B cell (primary cell): ENCODE results near the gene PCOLCE2. TPM values are rescaled to one million over a fixed set of nuclear protein-coding genes. Genes with fewer than 3 reads are reported as not detected.
"Not testable (repeated sequence)": the region's sequence is repeated elsewhere in the genome, so short reads cannot be mapped to it uniquely, and the experiment has no call there.

Experiments used
- ATAC-seq: fragments of 200-7000 bp; cut with Tn5 transposase; one replicate; pipeline ENCODE4 v1.10.0; 2021; ENCODE audit warnings: low read depth, mild to moderate bottlenecking, moderate number of reproducible peaks, moderate library complexity
- CTCF ChIA-PET: fragments of 350-600 bp; sonication (Branson Sonifier 250); formaldehyde crosslinking; loops from one replicate; lab custom pipeline; 2021; ENCODE audit warnings: antibody characterized with exemption, inconsistent platforms; lab: Charles Lee
- POLR2A ChIA-PET: fragments of 350-600 bp; sonication (Branson Sonifier 250); formaldehyde crosslinking; loops from one replicate; lab custom pipeline; 2021; ENCODE audit warnings: antibody characterized with exemption; lab: Charles Lee
- DNase-seq: peaks from one replicate; pipeline ENCODE4 v3.0.0; 2013
- H2AFZ ChIP-seq: 2 replicates; pipeline ENCODE4 v1.6.1; 2012; ENCODE audit warnings: mild to moderate bottlenecking, low read depth, low read length; ENCODE audit not compliant: insufficient read depth, poor library complexity, severe bottlenecking
- H3K27ac ChIP-seq, 2 donors: 1 replicate in 1 of 2; 2 replicates in 1 of 2; pipeline ENCODE4 v1.5.1; 2012 to 2013; ENCODE audit warnings: low read length in 2 of 2, mild to moderate bottlenecking in 2 of 2, moderate library complexity in 1 of 2
- H3K27me3 ChIP-seq, 4 experiments: fragments of 200-600 bp in 1 of 4; sonication (generic) in 1 of 4; replicated peaks in 1 of 4; 1 replicate in 2 of 4; 2 replicates in 2 of 4; pipeline versions ENCODE4 v1.6.1 to v1.7.0; 2013 to 2016; ENCODE audit warnings: low read length in 3 of 4, mild to moderate bottlenecking in 2 of 4, mixed read lengths in 1 of 4, moderate library complexity in 1 of 4; ENCODE audit not compliant: insufficient read depth in 4 of 4, control insufficient read depth in 3 of 4; ENCODE audit errors: control extremely low read depth in 1 of 4
- H3K36me3 ChIP-seq, 2 experiments: replicated peaks in 1 of 2; 1 replicate in 1 of 2; 2 replicates in 1 of 2; pipeline versions ENCODE4 v1.6.1 to v1.7.1; 2013; ENCODE audit warnings: low read length in 1 of 2; ENCODE audit not compliant: insufficient read depth in 2 of 2, control insufficient read depth in 1 of 2; ENCODE audit errors: control extremely low read depth in 1 of 2, extremely low read depth in 1 of 2
- H3K4me1 ChIP-seq, 2 donors: fragments of 200-600 bp in 1 of 2; sonication (generic) in 1 of 2; 1 replicate in 1 of 2; 2 replicates in 1 of 2; pipeline versions ENCODE4 v1.5.1 to v1.6.1; 2013 to 2017; ENCODE audit warnings: low read length in 2 of 2; ENCODE audit not compliant: control insufficient read depth in 2 of 2, insufficient read depth in 2 of 2
- H3K4me2 ChIP-seq: replicated peaks from 2 replicates; pipeline ENCODE3; 2012; ENCODE audit warnings: mild to moderate bottlenecking, low read depth, low read length; ENCODE audit not compliant: poor library complexity, severe bottlenecking
- H3K4me3 ChIP-seq, 5 experiments: fragments of 200-600 bp in 1 of 5; sonication (generic) in 1 of 5; 1 replicate in 3 of 5; 2 replicates in 2 of 5; pipeline versions ENCODE4 v1.5.1 to v1.7.0; 2011 to 2016; ENCODE audit warnings: low read length in 4 of 5, mild to moderate bottlenecking in 4 of 5, low read depth in 2 of 5, control low read depth in 1 of 5, moderate library complexity in 1 of 5; ENCODE audit not compliant: insufficient read depth in 1 of 5; ENCODE audit errors: control extremely low read depth in 1 of 5, extremely low read depth in 1 of 5
- H3K79me2 ChIP-seq: fragments of 200-600 bp; sonication (generic); one replicate; pipeline ENCODE4 v1.6.0; 2016; ENCODE audit warnings: low read length; ENCODE audit not compliant: control insufficient read depth, insufficient read depth
- H3K9ac ChIP-seq: fragments of 200-600 bp; sonication (generic); 2 replicates; pipeline ENCODE4 v1.6.1; 2017; ENCODE audit warnings: mild to moderate bottlenecking, low read length, moderate library complexity
- H3K9me3 ChIP-seq, 3 donors: one replicate each; pipeline versions ENCODE4 v1.6.1 to v1.7.1; 2013; ENCODE audit warnings: low read length in 2 of 3; ENCODE audit not compliant: control insufficient read depth in 2 of 3, insufficient read depth in 1 of 3; ENCODE audit errors: control extremely low read depth in 1 of 3
- H4K20me1 ChIP-seq: 2 replicates; pipeline ENCODE4 v1.6.0; 2012; ENCODE audit warnings: mild to moderate bottlenecking, low read length; ENCODE audit not compliant: insufficient read depth, control insufficient read depth, poor library complexity, severe bottlenecking
- H3K27ac Mint-ChIP-seq: one replicate; pipeline ENCODE4 v1.8.0; 2021; ENCODE audit warnings: mixed read lengths
- H3K27me3 Mint-ChIP-seq: one replicate; pipeline ENCODE4 v1.8.0; 2021; ENCODE audit warnings: mixed read lengths
- H3K4me1 Mint-ChIP-seq: one replicate; pipeline ENCODE4 v1.8.0; 2021; ENCODE audit warnings: mixed read lengths
- H3K4me3 Mint-ChIP-seq: one replicate; pipeline ENCODE4 v1.8.0; 2021; ENCODE audit warnings: mixed read lengths
- H3K9me3 Mint-ChIP-seq: one replicate; pipeline ENCODE4 v1.8.0; 2022; ENCODE audit warnings: mixed read lengths; ENCODE audit not compliant: insufficient read depth
- EZH2 ChIP-seq: IDR thresholded peaks from 2 replicates; pipeline ENCODE4 v1.6.1; 2012; ENCODE audit warnings: borderline replicate concordance, low read depth, mild to moderate bottlenecking, moderate library complexity, low read length; ENCODE audit not compliant: insufficient read depth, poor library complexity, severe bottlenecking
- WGBS: methylation state at CpG from one replicate; pipeline ENCODE4 v1.1.5; 2013; ENCODE audit warnings: missing lambda C conversion rate; ENCODE audit not compliant: insufficient coverage; 5-methylcytosine and 5-hydroxymethylcytosine counted together
- intact Hi-C: fragments of 100-400 bp; cut with micrococcal nuclease; formaldehyde crosslinking; loops from one replicate; pipeline ENCODE4 v1.10.0; 2022
- polyA plus RNA-seq: library from polyadenylated mRNA; depleted of rRNA; stranded (reverse); fragments of >200 nt; gene quantifications from 2 replicates; pipeline ENCODE4 v1.2.3, GENCODE V29; 2012
- total RNA-seq, 2 donors: library from RNA; stranded (reverse); fragments of 120-200 nt in 1 of 2; gene quantifications; 1 replicate in 1 of 2; 2 replicates in 1 of 2; pipeline versions ENCODE4 v1.2.3 to v1.2.4, GENCODE V29; 2013 to 2022
- TF ChIP-seq, protein P1 (sequence below): fragments of 200-600 bp; IDR thresholded peaks from one replicate; pipeline ENCODE4 v1.8.0; 2022; ENCODE audit warnings: antibody characterized with exemption, mild to moderate bottlenecking

Gene PCOLCE2
- total and polyA plus RNA-seq, 2 donors (not counting 1 experiment from before 2014, with no cell fraction given) = not detected

DNA sequence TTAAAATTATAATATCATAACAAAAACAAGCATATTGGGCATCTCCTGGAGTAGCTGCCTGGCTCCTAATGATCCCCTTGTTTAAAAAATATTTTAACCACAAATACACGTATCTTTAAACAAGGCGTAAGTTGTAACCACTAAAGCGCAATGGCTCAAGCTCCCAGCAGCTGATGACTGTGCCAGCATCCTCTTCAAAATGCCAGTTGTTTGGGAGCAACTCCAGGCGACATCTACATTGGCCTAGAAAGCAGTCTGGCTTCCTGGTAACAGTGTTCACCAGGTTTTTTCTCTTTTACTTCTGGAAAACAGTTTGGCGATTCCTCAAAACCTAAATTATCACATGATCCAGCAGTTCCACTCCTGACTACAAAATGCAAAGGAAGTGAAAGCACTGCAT lies 13.8 kb downstream of the PCOLCE2 start:
- Histone ChIP-seq H3K9me3 (no peaks in the 10 kb centered on the region), H3K27me3 (peaks cover 0 to 7% (median 1%) of the 10 kb centered on the region in 4 experiments), H3K27ac (no peak overlapping the region), H3K36me3 (no peaks in the 10 kb centered on the region), H3K4me3 (no peak overlapping the region), H3K4me1 (no peaks in the 10 kb centered on the region), H4K20me1 (no peaks in the 10 kb centered on the region), H3K9ac (no peak overlapping the region), H3K79me2 (no peaks in the 10 kb centered on the region), H2AFZ (no peak overlapping the region), H3K4me2 (no peak overlapping the region)
- no peaks in the 10 kb centered on the region for H3K4me1 Mint-ChIP-seq
- no peak for ATAC-seq
- H3K4me3 Mint-ChIP-seq = no peak overlapping the region
- no peak overlapping the region for H3K27ac Mint-ChIP-seq
- no peaks in the 10 kb centered on the region for H3K9me3 Mint-ChIP-seq
- CTCF ChIA-PET = no interaction called here
- 93% methylated on average over 4 of the region's 5 CpGs for WGBS
- H3K27me3 Mint-ChIP-seq = peaks cover 23% of the 10 kb centered on the region
- TF ChIP-seq, protein P1, sequence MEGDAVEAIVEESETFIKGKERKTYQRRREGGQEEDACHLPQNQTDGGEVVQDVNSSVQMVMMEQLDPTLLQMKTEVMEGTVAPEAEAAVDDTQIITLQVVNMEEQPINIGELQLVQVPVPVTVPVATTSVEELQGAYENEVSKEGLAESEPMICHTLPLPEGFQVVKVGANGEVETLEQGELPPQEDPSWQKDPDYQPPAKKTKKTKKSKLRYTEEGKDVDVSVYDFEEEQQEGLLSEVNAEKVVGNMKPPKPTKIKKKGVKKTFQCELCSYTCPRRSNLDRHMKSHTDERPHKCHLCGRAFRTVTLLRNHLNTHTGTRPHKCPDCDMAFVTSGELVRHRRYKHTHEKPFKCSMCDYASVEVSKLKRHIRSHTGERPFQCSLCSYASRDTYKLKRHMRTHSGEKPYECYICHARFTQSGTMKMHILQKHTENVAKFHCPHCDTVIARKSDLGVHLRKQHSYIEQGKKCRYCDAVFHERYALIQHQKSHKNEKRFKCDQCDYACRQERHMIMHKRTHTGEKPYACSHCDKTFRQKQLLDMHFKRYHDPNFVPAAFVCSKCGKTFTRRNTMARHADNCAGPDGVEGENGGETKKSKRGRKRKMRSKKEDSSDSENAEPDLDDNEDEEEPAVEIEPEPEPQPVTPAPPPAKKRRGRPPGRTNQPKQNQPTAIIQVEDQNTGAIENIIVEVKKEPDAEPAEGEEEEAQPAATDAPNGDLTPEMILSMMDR = no peak
- no peak for TF ChIP-seq EZH2
- intact Hi-C loops = no loop called here
- DNase-seq = no peak
- POLR2A ChIA-PET = no interaction called here

GRCh38 chr3:142868382-142868781 lies 20.5 kb downstream of the PCOLCE2 start:
- intact Hi-C loops, H3K9ac ChIP-seq, H3K9me3 ChIP-seq, H3K9me3 Mint-ChIP-seq, H4K20me1 ChIP-seq, POLR2A ChIA-PET, DNase-seq, H3K4me3 Mint-ChIP-seq, H2AFZ ChIP-seq, H3K4me1 Mint-ChIP-seq, H3K27me3 ChIP-seq, H3K36me3 ChIP-seq, H3K27ac ChIP-seq, H3K79me2 ChIP-seq, ATAC-seq, H3K4me1 ChIP-seq, H3K27ac Mint-ChIP-seq, CTCF ChIA-PET, H3K4me3 ChIP-seq, H3K4me2 ChIP-seq: not testable (repeated sequence)
- 88% methylated on average over 4 of the region's 8 CpGs for WGBS
- H3K27me3 Mint-ChIP-seq = peaks cover 15% of the 10 kb centered on the region
